MM.1S (cell line): Measurements from ENCODE around the gene KIF17.

Source experiments
- EZH2 ChIP-seq: fragments of 300-600 bp; sonication (generic); optimal IDR thresholded peaks from 2 replicates; pipeline ENCODE3; 2017; ENCODE audit warnings: low read depth, mild to moderate bottlenecking, antibody characterized with exemption, low read length, mixed read lengths
- EZH2phosphoT487 ChIP-seq: fragments of 300-600 bp; sonication (generic); IDR thresholded peaks from 2 replicates; pipeline ENCODE4 v1.6.1; 2018; ENCODE audit warnings: antibody characterized with exemption, low read length
- TF ChIP-seq, protein P1 (sequence below): fragments of 300-600 bp; sonication (generic); IDR thresholded peaks from 2 replicates; pipeline ENCODE4 v1.5.1; 2016; ENCODE audit warnings: antibody characterized with exemption, low read length, mixed read lengths

DNA sequence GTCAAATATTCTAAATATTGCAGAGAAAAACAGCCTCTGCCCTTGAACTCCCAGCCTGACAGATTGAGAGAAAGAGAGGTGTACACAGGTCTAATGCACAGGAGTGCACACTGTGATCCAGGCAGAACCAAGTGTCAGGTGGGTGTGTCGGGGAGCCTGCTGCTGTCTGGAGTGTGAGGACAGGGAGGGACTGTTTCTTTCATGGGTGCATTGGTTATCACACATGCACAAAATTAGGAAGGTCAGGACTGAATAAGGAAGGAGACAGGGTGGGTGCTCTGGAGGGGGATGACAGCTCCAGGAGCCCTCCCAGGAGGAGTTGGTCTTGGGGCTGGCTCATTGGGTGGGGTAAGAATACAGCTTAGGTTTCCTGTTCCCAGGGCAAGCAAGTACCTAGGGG lies 97.8 kb downstream of the KIF17 start:
- TF ChIP-seq, protein P1, sequence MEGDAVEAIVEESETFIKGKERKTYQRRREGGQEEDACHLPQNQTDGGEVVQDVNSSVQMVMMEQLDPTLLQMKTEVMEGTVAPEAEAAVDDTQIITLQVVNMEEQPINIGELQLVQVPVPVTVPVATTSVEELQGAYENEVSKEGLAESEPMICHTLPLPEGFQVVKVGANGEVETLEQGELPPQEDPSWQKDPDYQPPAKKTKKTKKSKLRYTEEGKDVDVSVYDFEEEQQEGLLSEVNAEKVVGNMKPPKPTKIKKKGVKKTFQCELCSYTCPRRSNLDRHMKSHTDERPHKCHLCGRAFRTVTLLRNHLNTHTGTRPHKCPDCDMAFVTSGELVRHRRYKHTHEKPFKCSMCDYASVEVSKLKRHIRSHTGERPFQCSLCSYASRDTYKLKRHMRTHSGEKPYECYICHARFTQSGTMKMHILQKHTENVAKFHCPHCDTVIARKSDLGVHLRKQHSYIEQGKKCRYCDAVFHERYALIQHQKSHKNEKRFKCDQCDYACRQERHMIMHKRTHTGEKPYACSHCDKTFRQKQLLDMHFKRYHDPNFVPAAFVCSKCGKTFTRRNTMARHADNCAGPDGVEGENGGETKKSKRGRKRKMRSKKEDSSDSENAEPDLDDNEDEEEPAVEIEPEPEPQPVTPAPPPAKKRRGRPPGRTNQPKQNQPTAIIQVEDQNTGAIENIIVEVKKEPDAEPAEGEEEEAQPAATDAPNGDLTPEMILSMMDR = no peak
- TF ChIP-seq EZH2phosphoT487 = no peak
- no peak for TF ChIP-seq EZH2
